Thyroid gland (tissue), 4 donors: ENCODE results near the gene PCED1A. TPM values are rescaled to one million over a fixed set of nuclear protein-coding genes. Genes with fewer than 3 reads are reported as not detected.

Source experiments
- DNase-seq, 2 donors: peaks; one replicate each; pipeline ENCODE4 v3.0.0-alpha.2; 2019
- H3K27ac ChIP-seq, 3 donors: fragments of 200-600 bp; sonication (generic); 1 replicate in 2 of 3; 2 replicates in 1 of 3; pipeline ENCODE4 v1.5.1; 2016 to 2019; ENCODE audit warnings: mild to moderate bottlenecking in 1 of 3, moderate library complexity in 1 of 3
- H3K27me3 ChIP-seq: fragments of 200-600 bp; sonication (generic); one replicate; pipeline ENCODE4 v1.5.1; 2019
- H3K36me3 ChIP-seq, 2 donors: fragments of 200-600 bp; sonication (generic); one replicate each; pipeline ENCODE4 v1.5.1; 2016 to 2019
- H3K4me1 ChIP-seq, 2 donors: fragments of 200-600 bp; sonication (generic); one replicate each; pipeline ENCODE4 v1.5.1; 2017 to 2019
- H3K4me3 ChIP-seq, 3 donors: fragments of 200-600 bp; sonication (generic); replicated peaks in 1 of 3; 1 replicate in 2 of 3; 2 replicates in 1 of 3; pipeline ENCODE4 v1.5.1; 2016; ENCODE audit warnings: mild to moderate bottlenecking in 1 of 3
- H3K9me3 ChIP-seq: fragments of 200-600 bp; sonication (generic); one replicate; pipeline ENCODE4 v1.5.1; 2017
- CTCF ChIP-seq, 6 experiments: fragments of 200-600 bp in 3 of 6; fragments of 450-650 bp in 3 of 6; sonication (generic) in 3 of 6; IDR thresholded peaks; one replicate each; pipeline ENCODE4 v1.5.1; 2016 to 2019; ENCODE audit warnings: antibody characterized with exemption in 6 of 6, mild to moderate bottlenecking in 2 of 6, inconsistent platforms in 1 of 6, moderate library complexity in 1 of 6
- POLR2A ChIP-seq, 2 donors: fragments of 450-650 bp; IDR thresholded peaks; one replicate each; pipeline ENCODE4 v1.6.1; 2017; ENCODE audit warnings: antibody characterized with exemption in 2 of 2, mild to moderate bottlenecking in 2 of 2, moderate library complexity in 1 of 2
- WGBS, 2 donors: methylation state at CpG; one replicate each; pipeline ENCODE4 v1.1.5; 2017; 5-methylcytosine and 5-hydroxymethylcytosine counted together
- intact Hi-C: fragments of 100-400 bp; cut with DNase I; formaldehyde crosslinking; loops from one replicate; pipeline ENCODE4 v1.15.1; 2023
- total RNA-seq, 4 donors: library from RNA; depleted of rRNA; stranded (reverse); fragments of >200 nt; gene quantifications; one replicate each; pipeline ENCODE4 v1.2.3, GENCODE V29; 2016

Gene PCED1A
- total RNA-seq, 4 donors from 2014 or later = 38.0 to 95.9 (median 63.4) TPM

DNA sequence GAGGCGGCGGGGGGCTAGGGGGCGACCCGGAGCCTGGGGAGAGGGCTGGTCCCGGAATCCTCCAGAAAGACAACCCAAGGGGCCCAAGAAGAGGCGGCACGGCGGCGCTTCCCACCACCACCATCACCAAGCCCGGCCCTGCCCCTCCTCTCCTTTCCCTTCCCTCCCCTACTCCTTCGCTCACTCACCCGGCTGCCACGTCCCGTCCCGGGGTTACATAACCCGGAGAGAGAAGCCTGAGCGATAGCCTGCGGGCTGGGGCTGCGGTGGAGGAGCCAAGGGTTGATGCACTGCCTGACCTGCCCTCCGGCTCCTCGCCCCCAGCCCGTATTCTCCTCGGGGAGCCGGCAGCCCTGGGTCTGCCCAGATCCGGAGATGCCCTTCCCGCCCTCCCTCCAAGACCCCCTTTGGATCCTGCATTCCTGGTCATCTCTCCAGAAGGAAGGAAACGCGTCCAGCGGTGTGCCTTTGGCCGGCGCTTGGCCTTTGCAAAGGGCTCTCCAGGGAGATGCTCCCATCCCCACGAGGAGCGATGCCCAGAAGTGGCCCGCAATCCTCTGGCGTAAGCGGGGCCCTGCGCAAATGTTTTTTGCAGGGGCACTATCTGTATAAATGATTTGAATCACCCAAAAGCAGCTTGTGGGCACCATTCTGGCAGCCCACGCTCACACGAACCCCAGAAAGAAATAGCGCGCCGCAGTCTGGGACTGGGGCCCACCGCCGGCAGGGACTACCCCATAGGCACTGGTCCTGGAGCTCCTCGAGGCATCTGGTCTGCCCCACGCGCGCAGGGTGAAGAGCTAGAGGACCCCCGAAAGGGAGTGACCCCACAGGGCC, 35.4 kb downstream of the PCED1A start:
- Histone ChIP-seq H3K4me3 (no peak overlapping the region), H3K27me3 (no peaks in the 10 kb centered on the region), H3K4me1 (peaks cover 12 to 17% of the 10 kb centered on the region in 2 donors), H3K27ac (no peak overlapping the region), H3K9me3 (no peaks in the 10 kb centered on the region), H3K36me3 (no peaks in the 10 kb centered on the region)
- 12 to 18% methylated on average over 27 to 33 of the region's 49 CpGs for WGBS, 2 donors
- peak; percentile 37 to 54 for DNase-seq
- intact Hi-C loops = no loop called here
- TF ChIP-seq CTCF (IDR thresholded peaks at IDR 0.05) = no peak
- TF ChIP-seq POLR2A (IDR thresholded peaks at IDR 0.05) = no peak

GRCh38 chr20:2804041-2804828, 36.2 kb downstream of the PCED1A start:
- H3K27ac ChIP-seq = no peak overlapping the region
- H3K9me3 ChIP-seq = no peaks in the 10 kb centered on the region
- H3K36me3 ChIP-seq = no peaks in the 10 kb centered on the region
- H3K4me3 ChIP-seq = no peak overlapping the region
- H3K27me3 ChIP-seq = no peaks in the 10 kb centered on the region
- DNase-seq = no peak
- TF ChIP-seq POLR2A (IDR thresholded peaks at IDR 0.05) (no peak), CTCF (IDR thresholded peaks at IDR 0.05) (no peak)
- H3K4me1 ChIP-seq = peaks cover 12 to 17% of the 10 kb centered on the region in 2 donors
- intact Hi-C loops = no loop called here
- 64% methylated on average over 16 of the region's 16 CpGs for WGBS, 2 donors

GRCh38 chr20:2801286-2801728, 39.1 kb downstream of the PCED1A start:
- Histone ChIP-seq H3K27ac (no peak overlapping the region), H3K4me1 (peaks cover 12 to 17% of the 10 kb centered on the region in 2 donors), H3K27me3 (no peaks in the 10 kb centered on the region), H3K4me3 (no peak overlapping the region), H3K9me3 (no peaks in the 10 kb centered on the region), H3K36me3 (no peaks in the 10 kb centered on the region)
- 22 to 23% methylated on average over 13 of the region's 13 CpGs for WGBS, 2 donors
- TF ChIP-seq POLR2A (IDR thresholded peaks at IDR 0.05) = no peak
- intact Hi-C loops = no loop called here
- DNase-seq = peak; percentile 29 to 47

DNA sequence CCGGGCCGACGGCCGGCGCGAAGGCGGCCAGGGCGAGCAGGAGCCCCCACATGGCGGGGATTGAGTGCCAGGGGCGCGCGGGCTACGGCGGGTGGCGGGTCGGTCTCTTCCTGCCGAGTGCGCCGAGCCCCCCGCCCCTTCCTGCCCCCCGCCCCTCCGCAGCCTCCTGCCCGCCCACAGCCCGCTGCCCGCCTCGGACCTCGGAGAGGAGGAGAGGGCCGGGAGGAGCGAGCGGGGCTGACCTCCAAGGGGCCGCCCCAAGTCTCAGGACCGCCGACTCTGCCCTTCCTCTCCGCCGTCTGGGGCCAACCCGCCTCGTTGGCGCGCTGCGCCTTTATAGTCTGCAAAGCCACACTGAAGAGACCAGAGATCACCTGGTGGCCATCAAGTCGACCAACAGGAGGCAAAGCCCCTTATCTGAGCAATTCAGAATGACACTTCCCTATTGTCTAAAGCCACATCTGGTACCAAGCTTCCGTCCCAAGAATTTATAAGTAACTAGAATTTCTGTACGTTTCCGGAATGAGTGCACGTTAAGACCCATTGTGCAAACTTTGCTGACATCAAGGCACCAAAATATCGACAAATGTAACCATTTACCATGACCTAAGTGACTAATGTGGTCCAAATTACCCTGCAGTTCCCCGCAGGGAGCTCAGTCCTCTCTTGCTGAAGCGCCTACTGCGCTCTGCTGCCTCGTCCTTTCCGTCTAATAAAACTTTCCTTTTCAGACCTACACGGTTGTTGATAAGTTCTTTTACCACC, 39.8 kb downstream of the PCED1A start, which contains the start of gene CPXM1:
Gene CPXM1 (minus strand): TSS at position 107 of the 765 bp plus-strand sequence. CDS start 55 bp downstream, at position 52.
- TF ChIP-seq CTCF (IDR thresholded peaks at IDR 0.05) = no peak
- TF ChIP-seq POLR2A (IDR thresholded peaks at IDR 0.05) = no peak
- Histone ChIP-seq H3K27ac (no peak within 1 kb of the TSS), H3K4me3 (peak within 1 kb of the TSS in 1 of 3 donors; percentile 9), H3K4me1 (peaks cover 12 to 17% of the 10 kb centered on the region in 2 donors), H3K9me3 (no peaks in the 10 kb centered on the region), H3K27me3 (no peaks in the 10 kb centered on the region), H3K36me3 (no peaks in the 10 kb centered on the region)
- intact Hi-C loops = no loop called here
- WGBS, 2 donors = 10 to 13% methylated on average over 12 to 22 of the region's 52 CpGs
- peak; percentile 20 to 41 for DNase-seq
